Hepatic stellate cell (primary cell): Measurements from ENCODE around the gene ZFHX3.
A peak's percentile ranks its signal among the peaks of the same experiment; 100 is the strongest.

ENCODE experiments used
- DNase-seq: peaks from one replicate; pipeline ENCODE4 v3.0.0; 2011; ENCODE audit warnings: low spot score

Gene ZFHX3

GRCh38 chr16:72873853-72874252, 174.1 kb downstream of the ZFHX3 start:
- no peak for DNase-seq

DNA sequence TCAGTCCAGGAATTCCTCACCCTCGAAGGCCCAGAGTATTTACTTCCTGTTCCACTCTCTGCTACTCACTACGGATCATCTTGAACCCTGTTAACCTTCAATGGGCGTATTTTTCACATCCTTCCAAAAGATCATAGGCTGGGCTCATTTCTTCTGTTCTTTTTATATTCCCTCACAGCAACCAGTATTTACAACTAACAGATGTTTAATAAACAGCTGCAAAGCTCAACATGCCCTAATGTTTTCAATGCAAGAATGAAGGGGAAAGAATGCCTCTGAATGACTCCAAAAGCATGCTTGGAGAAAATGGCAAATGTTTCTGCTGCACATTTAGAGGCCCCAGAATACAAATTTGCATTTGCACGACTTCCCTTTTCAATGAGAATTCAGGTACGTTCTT, 174.9 kb downstream of the ZFHX3 start:
- no peak for DNase-seq

DNA sequence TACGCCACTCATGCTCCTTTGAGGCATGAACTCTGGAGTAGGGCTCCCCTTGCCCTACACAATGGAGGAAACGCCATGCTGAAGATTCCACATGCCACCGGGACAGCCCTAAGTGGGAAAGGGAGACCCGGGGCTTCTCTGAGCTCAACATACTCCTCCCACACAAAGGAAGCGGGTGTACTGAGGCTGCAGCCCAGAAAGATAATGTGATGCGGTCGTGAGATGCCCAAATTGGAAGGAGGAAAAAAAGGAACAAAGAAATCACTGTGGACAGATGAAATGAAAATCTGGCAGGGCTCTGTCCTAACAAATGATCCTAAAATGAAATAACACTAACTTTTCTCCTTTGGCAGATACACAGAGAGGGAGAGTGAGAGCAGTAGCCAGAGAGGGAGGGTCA, 182.1 kb downstream of the ZFHX3 start:
- no peak for DNase-seq

DNA sequence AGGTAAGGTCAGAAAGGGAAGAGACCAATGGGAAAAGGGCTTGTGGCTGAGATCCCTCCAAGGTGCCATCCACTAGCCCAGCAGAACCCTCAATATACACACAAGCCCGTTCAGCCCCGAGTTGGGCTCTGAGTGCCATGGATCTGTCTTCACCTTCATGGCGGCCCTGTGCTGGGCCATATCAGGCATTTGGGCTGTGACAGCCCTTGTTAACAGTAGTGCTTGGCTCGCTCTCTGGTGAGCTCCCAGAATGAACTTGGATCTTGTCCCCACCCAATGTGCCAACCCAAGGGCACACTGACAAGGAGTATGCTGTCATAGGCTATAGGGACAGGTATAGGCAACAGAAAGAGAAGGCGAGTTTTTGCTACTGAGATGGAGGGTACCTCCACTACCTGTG, 182.7 kb downstream of the ZFHX3 start:
- no peak for DNase-seq

DNA sequence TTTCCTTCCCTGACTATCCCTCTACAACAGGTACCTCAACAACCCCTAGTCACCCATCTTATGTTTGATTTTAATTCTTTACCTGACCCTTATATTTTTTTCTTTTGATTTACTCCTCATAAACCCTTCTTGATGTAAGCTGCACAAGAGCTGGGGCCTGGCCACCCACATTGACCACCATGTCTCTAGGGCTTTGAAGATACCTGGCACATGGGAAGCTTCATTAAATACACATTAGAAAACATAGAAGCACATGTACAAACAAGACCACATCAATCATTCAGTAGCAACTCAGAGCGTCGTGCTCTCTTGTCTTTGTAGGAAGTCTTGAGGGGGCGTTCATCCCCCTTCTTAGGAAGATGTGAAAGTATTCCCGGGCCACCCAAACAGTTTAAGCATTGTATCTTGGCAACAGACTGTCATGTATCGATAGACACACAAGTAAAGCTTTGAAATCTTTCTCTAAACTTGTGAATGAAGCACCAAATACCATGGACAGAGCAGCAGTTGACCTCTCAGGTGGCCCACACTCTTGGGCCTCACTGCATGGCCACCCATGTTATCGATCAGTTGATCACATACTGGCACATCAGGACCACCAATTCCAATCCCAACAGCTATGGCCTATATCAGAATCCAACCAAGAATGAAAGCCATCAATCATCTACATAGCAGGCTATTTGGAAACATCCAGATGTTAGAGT, 183.6 kb downstream of the ZFHX3 start:
- DNase-seq: no peak

DNA sequence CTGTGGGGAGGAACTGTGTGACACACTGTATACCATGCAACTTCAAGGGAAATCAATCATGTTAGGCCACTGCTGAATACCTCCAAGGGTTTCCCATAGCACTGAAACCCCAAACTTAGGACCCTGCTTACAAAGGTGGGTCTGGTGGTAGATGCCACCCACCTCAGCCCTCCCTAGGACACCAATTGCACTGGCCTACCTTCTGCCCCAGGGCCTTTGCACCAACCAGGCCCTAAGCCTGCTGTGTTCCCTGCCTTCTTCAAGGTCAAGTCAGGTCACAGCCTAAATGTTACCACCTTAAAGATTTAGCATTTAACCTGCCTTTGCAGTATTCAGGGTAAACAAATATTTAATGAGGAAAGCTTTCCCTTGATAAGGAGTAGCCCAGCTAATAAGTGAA, 185.8 kb downstream of the ZFHX3 start:
- no peak for DNase-seq

DNA sequence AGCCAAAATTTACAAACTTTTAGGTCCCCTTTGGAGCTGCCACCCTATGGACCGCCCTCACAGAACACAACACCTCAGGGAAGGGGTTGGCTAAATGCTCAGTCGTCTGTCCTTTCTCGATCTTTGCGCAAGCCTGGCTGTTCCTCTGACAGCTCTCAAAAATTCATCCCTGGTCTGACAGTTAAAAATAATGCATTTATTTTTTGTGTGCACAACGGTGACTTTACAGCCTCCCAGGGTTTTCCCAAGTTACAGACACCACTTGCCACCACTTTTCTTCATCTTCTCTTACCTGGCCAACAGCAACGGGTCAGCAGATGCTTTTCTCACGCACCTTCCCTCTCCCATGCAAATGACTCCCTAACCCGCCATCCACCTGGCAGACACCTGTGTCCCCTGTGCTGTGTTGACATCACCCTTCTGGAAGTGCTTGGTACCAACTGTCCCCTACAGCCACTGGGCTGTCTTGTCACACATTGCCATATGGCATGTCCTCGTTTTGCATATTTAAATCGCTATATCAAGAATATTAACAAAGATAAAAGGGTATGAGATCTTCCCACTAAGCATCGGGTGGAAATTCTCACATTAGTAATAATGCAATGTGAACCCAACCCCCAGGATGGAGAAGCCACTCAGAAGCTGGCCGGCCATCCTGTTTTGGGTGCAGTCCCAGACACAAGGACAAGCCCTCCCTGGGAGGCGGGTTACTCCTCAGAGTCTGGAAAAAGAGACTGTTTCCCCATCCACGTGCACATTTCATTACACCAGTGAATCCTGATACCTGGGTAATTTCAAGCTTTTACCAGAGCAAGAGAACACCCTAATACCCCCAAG, 187.0 kb downstream of the ZFHX3 start:
- DNase-seq: no peak

DNA sequence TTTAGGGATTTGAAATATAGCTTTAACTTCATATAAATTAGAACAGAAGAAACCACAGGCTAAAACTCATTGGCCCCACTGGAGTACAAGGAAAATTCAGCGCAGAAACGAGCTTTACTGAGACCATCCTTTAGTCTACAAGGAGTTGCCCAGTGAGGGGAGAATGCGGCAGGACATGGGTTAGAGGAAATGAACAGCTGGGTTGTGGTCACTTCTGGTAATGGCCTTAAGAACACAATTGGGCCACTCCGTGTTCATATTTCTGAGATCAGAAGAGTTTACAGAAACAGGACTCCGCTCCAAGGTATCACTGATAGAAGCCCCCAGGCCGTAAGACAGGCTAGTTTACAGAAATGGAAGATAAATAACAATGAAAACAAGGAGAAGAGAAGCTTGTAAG, 188.3 kb downstream of the ZFHX3 start:
- no peak for DNase-seq

DNA sequence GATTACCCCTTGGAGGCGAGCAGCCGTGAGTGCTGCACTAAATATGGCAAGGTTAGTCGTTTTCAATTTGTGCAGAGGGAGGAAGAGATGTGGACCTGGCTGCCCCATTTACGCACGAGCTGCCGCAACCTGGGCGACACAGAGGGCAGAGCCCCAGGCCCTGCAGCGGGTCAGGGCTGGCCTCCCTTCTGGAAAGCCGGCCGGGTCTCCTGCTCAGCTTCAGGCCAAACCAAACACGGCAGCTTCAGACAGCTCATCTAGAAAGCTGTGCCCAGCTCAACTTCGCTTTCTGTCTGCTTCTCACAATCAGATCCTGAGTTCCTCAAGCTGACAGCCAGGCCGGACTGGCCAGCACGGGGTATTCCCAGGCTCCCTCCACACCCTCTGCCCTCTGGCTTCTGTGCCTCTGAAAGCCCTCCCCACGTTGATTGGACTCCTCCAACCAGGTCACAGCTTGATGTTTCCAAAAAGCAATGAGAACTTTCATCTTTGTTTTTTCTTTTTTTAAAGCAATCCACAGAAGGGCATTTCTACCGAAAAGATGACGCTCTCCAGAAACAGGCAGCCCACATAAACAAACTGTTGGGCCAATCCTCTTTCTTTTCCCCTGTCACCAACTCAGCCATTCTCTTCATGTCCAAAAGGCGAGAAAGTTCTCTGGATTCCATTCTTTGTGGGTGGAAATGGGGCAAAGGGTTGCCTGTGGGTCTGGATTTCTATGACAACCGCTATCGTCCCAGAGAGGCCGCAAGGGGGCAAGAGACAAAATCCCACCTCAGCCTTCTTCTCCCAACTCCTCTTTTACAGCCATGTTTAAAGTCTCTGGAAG, 189.0 kb downstream of the ZFHX3 start:
- DNase-seq: peak; percentile 76

DNA sequence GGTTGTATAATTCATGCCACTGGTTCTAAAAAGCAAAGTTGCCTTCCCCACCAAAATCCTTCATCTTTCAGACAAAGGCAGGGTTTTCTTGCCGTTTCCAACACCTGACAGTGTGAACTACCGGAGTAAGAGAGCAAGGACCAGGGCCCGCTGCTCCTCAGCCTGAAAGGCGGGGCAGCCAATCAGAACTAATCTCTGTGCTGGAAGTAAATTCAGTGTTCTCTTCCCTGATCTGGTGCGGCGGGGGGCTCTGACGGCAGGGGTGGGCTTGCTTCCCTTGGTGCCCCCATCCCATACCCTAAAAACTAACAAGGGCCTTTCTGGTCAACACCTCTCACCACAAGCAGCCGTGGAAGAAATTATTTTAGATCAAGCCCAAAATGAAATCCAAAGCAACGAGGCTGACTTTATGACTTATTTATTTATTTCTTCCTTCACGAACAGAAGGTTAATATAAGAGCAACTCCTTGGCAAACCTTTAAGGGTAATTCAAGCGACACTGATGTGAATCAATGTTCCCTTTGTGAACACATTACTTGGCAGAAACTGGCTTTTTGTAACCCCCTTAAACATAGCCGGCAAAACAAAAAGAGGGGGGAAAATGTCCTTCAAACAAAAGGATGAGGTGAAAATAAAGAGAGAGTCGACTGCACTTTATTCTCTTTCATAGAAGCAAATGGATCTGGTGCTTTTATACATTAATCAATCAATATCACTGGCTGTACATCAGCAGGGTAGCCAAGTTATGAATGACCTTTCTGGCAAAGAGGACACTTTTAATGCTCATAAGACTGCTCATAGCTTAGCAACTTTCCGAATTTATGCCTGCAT, 189.9 kb downstream of the ZFHX3 start:
- no peak for DNase-seq

DNA sequence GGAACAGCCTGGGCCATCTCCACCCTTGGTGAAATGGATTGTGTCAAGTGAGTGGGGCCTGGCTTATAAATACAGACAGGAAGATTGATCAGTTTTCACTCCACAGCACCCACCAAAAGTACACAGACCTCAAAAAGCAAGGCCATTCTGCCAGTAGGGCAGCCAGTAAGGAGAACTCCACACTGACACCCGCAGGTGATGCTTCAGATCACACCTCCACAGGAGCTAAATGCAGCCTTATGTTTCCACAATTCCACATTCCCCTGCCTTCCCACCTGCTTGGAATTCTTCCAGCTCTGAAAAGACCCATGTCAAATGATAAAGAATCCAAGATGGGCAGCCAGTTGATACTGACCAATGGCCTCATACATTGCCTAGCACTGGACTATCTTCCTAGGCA, 191.1 kb downstream of the ZFHX3 start:
- DNase-seq: no peak

GRCh38 chr16:72854267-72854959, 193.5 kb downstream of the ZFHX3 start:
- no peak for DNase-seq

- DNase-seq: no peak
These were observed 194.2 kb downstream of the ZFHX3 start for GRCh38 chr16:72853575-72854266.

GRCh38 chr16:72852421-72852820, 195.5 kb downstream of the ZFHX3 start:
- no peak for DNase-seq

- peak; percentile 70 for DNase-seq
These were observed 197.1 kb downstream of the ZFHX3 start for GRCh38 chr16:72850853-72851252.

GRCh38 chr16:72850021-72850420, 197.9 kb downstream of the ZFHX3 start:
- DNase-seq: no peak

DNA sequence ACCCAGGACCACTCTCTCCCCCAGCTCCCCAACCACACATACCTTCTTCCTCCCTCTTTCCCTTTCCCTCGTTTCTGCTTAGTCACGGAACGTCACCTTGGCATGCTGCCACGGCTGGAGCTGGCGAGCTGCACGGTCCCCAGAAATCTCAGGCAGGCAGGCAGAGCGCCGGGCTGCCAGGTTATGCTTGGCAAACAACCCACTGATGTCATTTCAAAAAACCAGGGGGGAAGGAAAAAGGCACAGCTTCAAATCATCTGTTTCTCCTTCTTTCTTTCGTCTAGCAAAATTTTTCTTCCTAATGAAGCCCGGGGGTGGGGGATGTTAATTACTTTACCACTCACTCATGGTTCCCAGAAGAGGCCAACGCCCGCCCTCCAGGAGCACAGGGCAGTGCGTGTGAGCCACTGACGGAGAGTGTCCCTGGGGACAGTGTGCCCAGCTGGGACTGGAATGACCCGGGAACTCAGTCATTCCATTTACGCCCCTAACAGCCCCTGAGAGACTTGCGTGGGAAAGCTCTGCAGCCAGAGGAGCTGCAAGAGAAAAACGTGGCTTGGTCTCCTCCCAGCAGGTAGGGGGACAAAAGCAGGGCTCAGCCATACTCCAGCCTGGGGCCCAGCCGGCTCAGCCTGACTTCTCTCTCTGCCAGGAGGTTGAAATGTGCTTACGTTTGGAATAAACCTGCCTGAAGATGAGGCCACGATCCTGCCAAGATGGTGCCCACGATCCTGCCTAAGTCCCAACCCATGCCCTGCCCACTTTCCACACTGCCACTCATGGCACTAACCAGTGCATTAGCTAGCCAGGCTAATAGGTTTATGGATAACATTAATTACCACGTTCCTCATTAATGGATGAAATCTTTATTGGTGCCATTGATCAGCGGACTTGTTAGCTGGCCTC, 198.9 kb downstream of the ZFHX3 start:
- DNase-seq: peak; percentile 86

- no peak for DNase-seq
These were observed 199.9 kb downstream of the ZFHX3 start for GRCh38 chr16:72848028-72848400.

DNA sequence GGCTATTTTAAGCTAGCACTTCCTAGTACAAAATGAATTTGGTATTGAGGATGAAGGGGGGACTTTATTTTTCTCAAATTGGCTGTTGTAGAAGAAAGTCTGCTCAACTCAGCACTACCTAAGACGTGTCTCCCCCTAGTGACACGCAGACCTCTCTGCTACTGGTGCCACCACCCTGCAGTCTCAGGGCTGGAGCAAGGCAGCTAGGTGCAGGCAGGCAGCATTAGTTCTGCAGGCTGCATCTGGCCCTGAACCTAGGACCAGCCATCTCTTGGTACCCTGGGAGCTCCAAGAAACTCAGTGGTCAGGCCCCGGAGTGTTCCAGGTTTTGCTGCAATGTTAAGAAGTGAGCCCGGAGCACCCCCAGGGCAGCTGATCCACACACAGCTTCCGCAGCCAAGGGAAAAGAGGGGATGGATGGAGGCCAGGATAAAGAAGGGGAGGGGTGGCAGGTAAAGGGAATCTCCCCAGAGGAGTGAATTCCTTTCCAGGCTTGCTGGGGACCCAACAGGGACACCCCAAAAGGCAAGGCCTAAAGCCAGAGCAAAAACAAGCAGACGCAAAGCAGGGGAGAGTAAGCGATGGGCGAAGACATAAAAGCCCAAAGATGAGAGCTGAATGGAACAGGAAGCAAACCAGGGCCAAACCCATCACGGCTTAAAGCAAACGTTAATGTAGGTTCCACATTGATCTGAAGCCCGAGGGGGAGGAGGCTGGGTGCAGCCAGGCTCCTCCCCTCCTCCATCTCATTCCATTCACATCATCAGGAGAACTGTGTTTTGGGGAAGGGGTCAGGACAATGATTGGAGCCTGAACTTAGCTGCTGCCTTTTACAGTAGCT, 200.5 kb downstream of the ZFHX3 start:
- DNase-seq: peak; percentile 61
